ENCODE data around the gene ZC3H12A. TPM values are rescaled to one million over a fixed set of nuclear protein-coding genes. Genes with fewer than 3 reads are reported as not detected.

The ZC3H12A gene
- total RNA-seq: 4.2 and 5.7 TPM in 2 replicates

DNA sequence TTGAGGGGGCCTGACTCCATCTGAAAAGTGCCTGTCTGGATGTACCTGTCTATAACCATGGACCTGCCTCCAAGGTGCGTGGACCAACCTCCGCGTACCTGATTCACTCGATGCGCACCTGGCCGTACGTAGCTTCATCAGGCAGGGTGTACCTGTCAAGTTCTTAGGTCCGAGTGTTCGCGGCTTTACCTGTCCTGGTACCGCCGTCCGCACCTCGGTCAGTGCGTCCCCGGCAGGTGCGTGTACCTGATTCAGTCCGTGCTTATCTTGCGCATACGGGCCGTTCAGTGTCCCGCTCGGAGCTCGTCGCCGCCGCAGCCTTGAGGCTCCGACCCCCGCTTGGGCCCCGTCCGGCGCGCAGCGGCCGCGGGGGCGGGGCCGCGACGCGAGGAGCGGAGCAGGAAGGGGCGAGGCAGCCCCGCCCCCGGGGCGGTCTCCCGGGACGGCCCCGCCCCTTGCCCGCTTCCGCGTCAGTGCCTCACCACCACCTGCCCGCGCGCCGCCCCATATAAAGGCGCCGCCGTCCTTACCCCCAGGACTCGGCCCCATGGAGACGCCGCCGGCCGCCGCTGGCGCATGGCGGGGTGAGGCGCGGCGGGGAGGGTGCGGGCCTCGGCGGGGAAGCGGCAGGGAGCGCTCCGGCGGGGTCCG lies at the start of gene ZC3H12A:
Gene ZC3H12A (plus strand): TSS at position 535 of the 651 bp plus-strand sequence. CDS start 917 bp downstream, outside the sequence.

DNA sequence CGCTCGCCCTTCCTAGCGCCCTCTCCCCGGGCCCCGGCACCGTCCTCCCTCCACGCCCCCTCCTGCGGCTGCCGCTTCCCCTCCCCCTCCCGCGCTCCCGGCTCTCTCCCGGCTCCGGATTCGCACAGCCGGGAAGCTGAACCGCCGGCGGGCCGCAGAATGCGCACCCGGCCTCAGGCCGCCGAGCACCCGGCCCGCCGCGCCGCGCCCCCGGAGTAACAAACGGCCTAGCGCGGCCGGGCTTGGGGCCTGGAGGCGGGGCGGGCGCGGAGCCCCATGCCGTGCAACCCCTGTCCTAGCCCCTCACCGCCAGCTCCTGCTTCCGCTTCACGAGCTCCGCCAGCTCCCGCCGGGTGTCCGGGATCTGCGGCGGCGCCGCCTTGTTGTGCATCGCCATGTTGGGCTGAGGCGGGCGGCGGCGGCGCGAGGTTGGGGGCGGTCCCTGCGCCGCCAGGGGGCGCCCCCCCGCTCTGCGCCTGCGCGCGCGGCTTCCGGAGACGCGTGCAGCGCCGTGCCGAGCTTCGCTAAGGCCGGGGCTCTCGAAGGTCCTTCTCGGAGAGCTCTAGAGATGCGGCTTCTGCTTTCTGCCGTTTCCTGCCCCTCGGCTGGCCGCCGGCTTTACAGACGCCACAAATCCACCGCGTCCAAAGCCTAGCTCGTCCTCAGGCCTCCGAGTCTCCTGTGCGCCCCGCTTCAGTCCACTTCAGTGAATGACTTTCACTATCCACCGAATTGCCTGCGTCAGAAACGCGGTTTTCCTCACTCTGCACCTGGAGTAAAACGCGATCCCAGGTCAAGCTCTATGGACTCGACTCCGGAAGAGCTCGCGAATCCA lies 40.2 kb downstream of the ZC3H12A start, which contains the start of gene MEAF6:
Gene MEAF6 (minus strand): TSS at position 417 of the 835 bp plus-strand sequence. CDS start 20 bp downstream, at position 397.

Other genes starting within 250 kb of the ZC3H12A start
- 58.8 and 85.2 TPM in 2 replicates for gene MEAF6, start 40.2 kb downstream of the ZC3H12A start, total RNA-seq
- 7.9 and 11.3 TPM in 2 replicates for gene SNIP1, start 79.7 kb downstream of the ZC3H12A start, total RNA-seq
- 0.20 and 0.34 TPM in 2 replicates for gene DNALI1, start 82.4 kb downstream of the ZC3H12A start, total RNA-seq
- gene GNL2, start 121.4 kb downstream of the ZC3H12A start, total RNA-seq: 30.7 and 33.2 TPM in 2 replicates
- not detected in 2 replicates for gene RSPO1, start 160.3 kb downstream of the ZC3H12A start, total RNA-seq
- gene CDCA8, start 217.9 kb downstream of the ZC3H12A start, total RNA-seq: 31.5 and 34.0 TPM in 2 replicates

All from mammary microvascular endothelial cell (primary cell).